HepG2 (cell line): ENCODE results near the gene GTF2A1. TPM values are rescaled to one million over a fixed set of nuclear protein-coding genes. Genes with fewer than 3 reads are reported as not detected.

Experiments
- ATAC-seq: fragments of 200-7000 bp; cut with Tn5 transposase; 3 replicates; pipeline ENCODE4 v1.9.1; 2020; ENCODE audit warnings: mild to moderate bottlenecking, moderate library complexity
- BruUV-seq: library from RNA; stranded (reverse); fragments of 400-500 nt; replicated peaks from 2 replicates; lab custom pipeline; 2021; lab: Mats Ljungman, UMichigan
- CTCF ChIA-PET: fragments of 300-600 bp; formaldehyde crosslinking; extraction: SDS; loops from one replicate; lab custom pipeline; 2021; ENCODE audit warnings: low total read pairs, inconsistent platforms, low intra/inter-chr PET ratio; lab: Yijun Ruan, JAX
- POLR2A ChIA-PET: fragments of 350-600 bp; sonication (Branson Sonifier 250); formaldehyde crosslinking; loops from one replicate; lab custom pipeline; 2020; ENCODE audit warnings: antibody characterized with exemption, inconsistent platforms; lab: Yijun Ruan, JAX
- DNase-seq: peaks from one replicate; pipeline ENCODE4 v3.0.0-alpha.2; 2015; ENCODE audit warnings: low spot score
- FAIRE-seq: peaks from 3 replicates; lab custom pipeline; 2011; peaks lifted over from hg19 to GRCh38; lab: Jason Lieb, UNC
- H2AFZ ChIP-seq: one replicate; pipeline ENCODE4 v1.6.1; 2011; ENCODE audit warnings: low read length, inconsistent platforms
- H3K27ac ChIP-seq: fragments of 300-600 bp; 3 replicates; pipeline ENCODE4 v1.8.0; 2011; ENCODE audit warnings: mixed run types, mild to moderate bottlenecking, mixed read lengths, low read length, inconsistent platforms; ENCODE audit not compliant: insufficient read depth; ENCODE audit errors: extremely low read length
- H3K27me3 ChIP-seq, 2 experiments: fragments of 200-600 bp in 1 of 2; 2 replicates in 1 of 2; 3 replicates in 1 of 2; pipeline versions ENCODE4 v1.6.0 to v1.8.0; 2011; ENCODE audit warnings: low read length in 2 of 2, mild to moderate bottlenecking in 2 of 2, moderate library complexity in 2 of 2, inconsistent platforms in 1 of 2; ENCODE audit not compliant: insufficient read depth in 2 of 2, control insufficient read depth in 1 of 2
- H3K36me3 ChIP-seq, 2 experiments: fragments of 200-600 bp in 1 of 2; replicated peaks in 1 of 2; 2 replicates in 1 of 2; 3 replicates in 1 of 2; pipeline versions ENCODE4 v1.5.1 to v1.8.0; 2011; ENCODE audit warnings: low read length in 2 of 2, inconsistent platforms in 1 of 2; ENCODE audit not compliant: insufficient read depth in 2 of 2, control insufficient read depth in 1 of 2
- H3K4me1 ChIP-seq: 2 replicates; pipeline ENCODE4 v1.5.1; 2012; ENCODE audit warnings: low read length, inconsistent platforms; ENCODE audit not compliant: insufficient read depth
- H3K4me2 ChIP-seq: 2 replicates; pipeline ENCODE4 v1.6.0; 2011; ENCODE audit warnings: low read depth, low read length, inconsistent platforms
- H3K4me3 ChIP-seq, 3 experiments: fragments of 200-600 bp in 1 of 3; sonication (generic), shearing (Covaris generic) in 1 of 3; replicated peaks in 1 of 3; 2 replicates each; pipeline ENCODE4 v1.5.1; 2011 to 2016; ENCODE audit warnings: low read length in 3 of 3, inconsistent platforms in 2 of 3, low read depth in 2 of 3, mild to moderate bottlenecking in 2 of 3, control low read depth in 1 of 3, mixed read lengths in 1 of 3; ENCODE audit not compliant: insufficient read depth in 1 of 3
- H3K79me2 ChIP-seq: one replicate; pipeline ENCODE4 v1.6.1; 2011; ENCODE audit warnings: low read length, inconsistent platforms; ENCODE audit not compliant: insufficient read depth
- H3K9ac ChIP-seq: 2 replicates; pipeline ENCODE4 v1.6.0; 2011; ENCODE audit warnings: mild to moderate bottlenecking, low read depth, low read length, inconsistent platforms; ENCODE audit not compliant: insufficient read depth
- H3K9me3 ChIP-seq: 2 replicates; pipeline ENCODE4 v1.5.1; 2012; ENCODE audit warnings: mild to moderate bottlenecking, low read length
- H4K20me1 ChIP-seq: 2 replicates; pipeline ENCODE4 v1.6.0; 2011; ENCODE audit warnings: inconsistent platforms, mild to moderate bottlenecking, low read length, moderate library complexity; ENCODE audit not compliant: insufficient read depth
- ARID2 ChIP-seq: sonication (generic); formaldehyde crosslinking; IDR thresholded peaks from 2 replicates; pipeline ENCODE4 v1.8.1; 2022; ENCODE audit warnings: mild to moderate bottlenecking, missing genetic modification reagents, borderline replicate concordance
- HCFC1 ChIP-seq: fragments of 150-350 bp; IDR thresholded peaks from 2 replicates; pipeline ENCODE4 v1.6.1; 2014; ENCODE audit warnings: low read depth, low read length
- HOXD1 ChIP-seq: sonication (generic); formaldehyde crosslinking; IDR thresholded peaks from 2 replicates; pipeline ENCODE4 v1.5.0; 2020; ENCODE audit warnings: missing genetic modification reagents
- PLSCR1 ChIP-seq: sonication (generic); formaldehyde crosslinking; IDR thresholded peaks from 2 replicates; pipeline ENCODE4 v1.5.0; 2020; ENCODE audit warnings: missing genetic modification reagents, mild to moderate bottlenecking, borderline replicate concordance
- SMARCC2 ChIP-seq: fragments of 450-650 bp; IDR thresholded peaks from 2 replicates; pipeline ENCODE4 v1.6.1; 2017; ENCODE audit warnings: antibody characterized with exemption, mild to moderate bottlenecking
- THYN1 ChIP-seq: sonication (generic); formaldehyde crosslinking; IDR thresholded peaks from 2 replicates; pipeline ENCODE4 v1.8.1; 2023; ENCODE audit warnings: low read depth, mild to moderate bottlenecking, moderate library complexity, missing genetic modification reagents, borderline replicate concordance
- ZNF564 ChIP-seq: sonication (generic); formaldehyde crosslinking; IDR thresholded peaks from 2 replicates; pipeline ENCODE4 v1.8.1; 2023; ENCODE audit warnings: mild to moderate bottlenecking, missing genetic modification reagents
- ZNF737 ChIP-seq: sonication (generic); formaldehyde crosslinking; IDR thresholded peaks from 2 replicates; pipeline ENCODE4 v1.5.0; 2020; ENCODE audit warnings: missing genetic modification reagents, mild to moderate bottlenecking, borderline replicate concordance
- ZNF746 ChIP-seq: sonication (generic); formaldehyde crosslinking; IDR thresholded peaks from 2 replicates; pipeline ENCODE4 v1.8.0; 2022; ENCODE audit warnings: mild to moderate bottlenecking, missing genetic modification reagents
- ZNF75D ChIP-seq: sonication (generic); formaldehyde crosslinking; IDR thresholded peaks from 2 replicates; pipeline ENCODE4 v1.8.1; 2023; ENCODE audit warnings: missing genetic modification reagents, mild to moderate bottlenecking, borderline replicate concordance
- WGBS: methylation state at CpG from one replicate; pipeline ENCODE4 v1.1.6; 2017; ENCODE audit warnings: low lambda C conversion rate; 5-methylcytosine and 5-hydroxymethylcytosine counted together
- in situ Hi-C: cut with HindIII; loops from 2 replicates; pipeline ENCODE4 v1.10.0; 2017; ENCODE audit warnings: low pct_unique_long_range_greater_than_20kb; ENCODE audit not compliant: extremely low pct_ligation_motif_present
- intact Hi-C: fragments of 100-400 bp; cut with micrococcal nuclease; formaldehyde crosslinking; loops from one replicate; pipeline ENCODE4 v1.10.0; 2022; ENCODE audit not compliant: unreplicated experiment
- polyA plus RNA-seq, 8 experiments: library from polyadenylated mRNA; depleted of rRNA in 3 of 8; stranded (reverse) in 7 of 8; unstranded in 1 of 8; fragments of >200 nt; fragmentation: Illumina TruSeq in 4 of 8; extraction: Trizol in 4 of 8; gene quantifications; 2 replicates each; pipeline versions ENCODE4 v1.2.1 to v1.2.3, GENCODE V29; 2011 to 2016; ENCODE audit warnings: low read depth in 4 of 8, missing spikeins in 1 of 8, mixed read lengths in 1 of 8; ENCODE audit not compliant: insufficient read depth in 1 of 8
- total RNA-seq, 5 experiments: library from RNA; depleted of rRNA; stranded (reverse); fragments of >200 nt; fragmentation: Illumina TruSeq; extraction: Trizol; gene quantifications; 2 replicates each; pipeline ENCODE4 v1.2.3, GENCODE V29; 2016; ENCODE audit warnings: low read depth in 1 of 5
- TF ChIP-seq, protein P1 (sequence below), 2 experiments: sonication (generic) in 1 of 2; formaldehyde crosslinking in 1 of 2; IDR thresholded peaks; 2 replicates each; pipeline versions ENCODE4 v1.6.1 to v1.9.0; 2014 to 2022; ENCODE audit warnings: antibody characterized with exemption in 1 of 2, borderline replicate concordance in 1 of 2, inconsistent platforms in 1 of 2, low read depth in 1 of 2, missing genetic modification reagents in 1 of 2
- TF ChIP-seq, protein P2 (sequence below): sonication (generic); formaldehyde crosslinking; IDR thresholded peaks from 2 replicates; pipeline ENCODE4 v1.4.0; 2020; ENCODE audit warnings: missing genetic modification reagents, borderline replicate concordance

Gene GTF2A1
- total and polyA plus RNA-seq, 2 of the 13 experiments (the other 11 are each of a cell fraction or from before 2014, with no cell fraction given) = 14.9 to 17.5 TPM

DNA sequence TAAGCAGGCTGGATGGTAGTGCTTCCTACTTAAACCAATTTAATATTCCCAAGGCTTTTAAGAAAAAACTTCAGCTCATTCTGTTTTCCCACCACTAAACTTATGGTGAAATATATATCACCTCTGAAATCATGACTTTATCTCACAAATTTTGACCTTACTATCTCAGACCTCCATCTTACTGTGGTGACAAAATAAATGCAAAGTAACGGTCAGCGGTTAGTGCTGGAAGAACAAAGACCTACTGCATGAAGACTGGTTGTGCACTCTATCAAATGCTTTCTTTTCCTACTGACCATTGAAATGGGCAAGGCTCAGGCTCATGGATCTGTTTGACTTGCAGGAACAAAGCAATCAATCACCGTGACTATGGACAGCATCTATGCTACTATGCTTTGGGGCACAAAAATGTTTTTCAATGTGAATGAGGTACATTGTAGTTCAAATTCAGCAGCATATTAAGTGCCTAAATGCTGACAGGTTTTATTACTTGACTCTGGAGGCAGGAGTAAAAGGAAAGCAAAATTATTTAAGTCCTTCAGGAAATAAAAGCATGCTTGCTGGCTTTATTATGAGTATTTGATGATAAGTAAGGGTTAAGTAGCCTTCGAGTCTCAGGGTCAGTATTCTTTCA, 43.1 kb upstream of the GTF2A1 start (continued):
- TF ChIP-seq, protein P1, sequence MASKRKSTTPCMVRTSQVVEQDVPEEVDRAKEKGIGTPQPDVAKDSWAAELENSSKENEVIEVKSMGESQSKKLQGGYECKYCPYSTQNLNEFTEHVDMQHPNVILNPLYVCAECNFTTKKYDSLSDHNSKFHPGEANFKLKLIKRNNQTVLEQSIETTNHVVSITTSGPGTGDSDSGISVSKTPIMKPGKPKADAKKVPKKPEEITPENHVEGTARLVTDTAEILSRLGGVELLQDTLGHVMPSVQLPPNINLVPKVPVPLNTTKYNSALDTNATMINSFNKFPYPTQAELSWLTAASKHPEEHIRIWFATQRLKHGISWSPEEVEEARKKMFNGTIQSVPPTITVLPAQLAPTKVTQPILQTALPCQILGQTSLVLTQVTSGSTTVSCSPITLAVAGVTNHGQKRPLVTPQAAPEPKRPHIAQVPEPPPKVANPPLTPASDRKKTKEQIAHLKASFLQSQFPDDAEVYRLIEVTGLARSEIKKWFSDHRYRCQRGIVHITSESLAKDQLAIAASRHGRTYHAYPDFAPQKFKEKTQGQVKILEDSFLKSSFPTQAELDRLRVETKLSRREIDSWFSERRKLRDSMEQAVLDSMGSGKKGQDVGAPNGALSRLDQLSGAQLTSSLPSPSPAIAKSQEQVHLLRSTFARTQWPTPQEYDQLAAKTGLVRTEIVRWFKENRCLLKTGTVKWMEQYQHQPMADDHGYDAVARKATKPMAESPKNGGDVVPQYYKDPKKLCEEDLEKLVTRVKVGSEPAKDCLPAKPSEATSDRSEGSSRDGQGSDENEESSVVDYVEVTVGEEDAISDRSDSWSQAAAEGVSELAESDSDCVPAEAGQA (IDR thresholded peaks at IDR 0.05; ENCODE audit: low read depth) = no peak
- TF ChIP-seq, protein P1 (CRISPR knock-in tag; IDR thresholded peaks at IDR 0.05; ENCODE audit: borderline replicate concordance) = no peak
- TF ChIP-seq ZNF564 (no peak), ARID2 (CRISPR knock-in tag) (no peak), ZNF737 (CRISPR knock-in tag) (no peak)

DNA sequence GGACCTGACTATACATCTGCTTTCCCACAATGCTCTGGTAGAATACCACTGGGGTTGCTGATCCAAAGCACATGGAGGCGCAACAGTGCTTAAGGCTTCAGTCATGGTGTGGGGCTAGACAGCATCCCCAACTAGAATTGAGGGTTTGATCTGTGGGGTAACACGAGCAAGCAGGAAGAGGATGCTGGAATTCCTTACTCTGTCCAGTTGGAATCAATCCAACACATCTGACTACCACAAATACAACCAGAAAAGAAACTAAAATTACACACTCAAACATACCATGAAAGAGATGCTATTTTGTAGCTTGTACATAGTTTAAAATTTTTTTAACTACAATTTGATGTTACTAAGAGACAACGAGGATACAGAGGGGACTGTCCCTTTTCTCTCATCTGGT, 40.4 kb upstream of the GTF2A1 start:
- in situ Hi-C loops = no loop called here
- FAIRE-seq = no peak
- WGBS = 89% methylated on average over 3 of the region's 3 CpGs
- TF ChIP-seq HCFC1 = no peak
- TF ChIP-seq THYN1 = no peak
- no peak for TF ChIP-seq ZNF746
- TF ChIP-seq ZNF75D (CRISPR knock-in tag) = no peak
- no peak for TF ChIP-seq HOXD1 (CRISPR knock-in tag)
- TF ChIP-seq, protein P2, sequence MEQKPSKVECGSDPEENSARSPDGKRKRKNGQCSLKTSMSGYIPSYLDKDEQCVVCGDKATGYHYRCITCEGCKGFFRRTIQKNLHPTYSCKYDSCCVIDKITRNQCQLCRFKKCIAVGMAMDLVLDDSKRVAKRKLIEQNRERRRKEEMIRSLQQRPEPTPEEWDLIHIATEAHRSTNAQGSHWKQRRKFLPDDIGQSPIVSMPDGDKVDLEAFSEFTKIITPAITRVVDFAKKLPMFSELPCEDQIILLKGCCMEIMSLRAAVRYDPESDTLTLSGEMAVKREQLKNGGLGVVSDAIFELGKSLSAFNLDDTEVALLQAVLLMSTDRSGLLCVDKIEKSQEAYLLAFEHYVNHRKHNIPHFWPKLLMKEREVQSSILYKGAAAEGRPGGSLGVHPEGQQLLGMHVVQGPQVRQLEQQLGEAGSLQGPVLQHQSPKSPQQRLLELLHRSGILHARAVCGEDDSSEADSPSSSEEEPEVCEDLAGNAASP (CRISPR knock-in tag) = no peak
- no peak for TF ChIP-seq PLSCR1 (CRISPR knock-in tag)
- no peak for TF ChIP-seq SMARCC2

More for the DNA sequence above, 40.4 kb upstream of the GTF2A1 start:
- ChIA-PET POLR2A (no interaction called here), CTCF (no interaction called here)
- H3K9me3 ChIP-seq = no peaks in the 10 kb centered on the region
- H4K20me1 ChIP-seq = no peaks in the 10 kb centered on the region
- no peak overlapping the region for H3K4me3 ChIP-seq
- H3K27me3 ChIP-seq = no peaks in the 10 kb centered on the region
- no peak overlapping the region for H3K4me2 ChIP-seq
- no peaks in the 10 kb centered on the region for H3K4me1 ChIP-seq
- BruUV-seq = no TSS peak
- no peak overlapping the region for H3K27ac ChIP-seq
- no peak overlapping the region for H2AFZ ChIP-seq
- H3K79me2 ChIP-seq = no peaks in the 10 kb centered on the region
- DNase-seq = no peak
- intact Hi-C loops = no loop called here
- H3K9ac ChIP-seq = no peak overlapping the region
- ATAC-seq = no peak
- H3K36me3 ChIP-seq = no peaks in the 10 kb centered on the region
